SK-N-MC (cell line): ENCODE results near the gene SMTNL1.

Experiments used
- DNase-seq: peaks from one replicate; pipeline ENCODE4 v3.0.0-alpha.2; 2011; ENCODE audit warnings: low read depth, low spot score
- H3K27ac ChIP-seq: fragments of 200-600 bp; sonication (generic); 2 replicates; pipeline ENCODE4 v1.5.1; 2016; ENCODE audit warnings: mixed run types
- H3K36me3 ChIP-seq: fragments of 200-600 bp; sonication (generic); 2 replicates; pipeline ENCODE4 v1.6.1; 2017; ENCODE audit warnings: antibody characterized with exemption, low read length, mixed read lengths; ENCODE audit not compliant: insufficient read depth
- H3K4me3 ChIP-seq: fragments of 200-600 bp; sonication (generic); 2 replicates; pipeline ENCODE4 v1.5.1; 2016
- H3K9ac ChIP-seq: fragments of 200-600 bp; sonication (generic); 2 replicates; pipeline ENCODE4 v1.8.0; 2017; ENCODE audit warnings: mixed run types, mixed read lengths; ENCODE audit not compliant: insufficient read length
- H3K9me3 ChIP-seq: fragments of 200-600 bp; sonication (generic); 2 replicates; pipeline ENCODE4 v1.6.1; 2017; ENCODE audit warnings: low read depth, mild to moderate bottlenecking, antibody characterized with exemption, low read length, moderate library complexity, mixed read lengths
- EZH2 ChIP-seq: fragments of 200-600 bp; sonication (generic); IDR thresholded peaks from one replicate; pipeline ENCODE4 v1.6.1; 2017; ENCODE audit warnings: antibody characterized with exemption
- FOXP2 ChIP-seq: optimal IDR thresholded peaks from 2 replicates; pipeline ENCODE3; 2011; ENCODE audit warnings: mild to moderate bottlenecking, moderate library complexity; ENCODE audit not compliant: insufficient read depth; ENCODE audit errors: extremely low read length, control extremely low read depth
- POLR2AphosphoS5 ChIP-seq: IDR thresholded peaks from 2 replicates; pipeline ENCODE4 v1.6.1; 2012; ENCODE audit warnings: mild to moderate bottlenecking, low read depth, low read length, borderline replicate concordance

The SMTNL1 gene

DNA sequence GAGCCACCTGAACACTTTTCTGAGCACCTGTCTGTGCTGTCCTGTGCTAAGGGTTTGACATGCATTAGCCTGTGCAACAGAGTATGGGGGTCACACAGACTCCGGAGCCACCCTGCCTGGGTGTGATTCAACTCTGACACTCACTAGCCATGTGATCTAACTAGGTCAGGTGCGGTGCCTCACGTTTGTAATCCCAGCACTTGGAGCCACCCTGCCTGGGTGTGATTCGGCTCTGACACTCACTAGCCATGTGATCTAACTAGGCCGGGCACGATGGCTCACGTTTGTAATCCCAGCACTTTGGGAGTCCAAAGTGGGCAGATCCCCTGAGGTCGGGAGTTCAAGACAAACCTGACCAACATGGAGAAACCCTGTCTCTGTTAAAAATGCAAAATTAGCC is 18.6 kb downstream of the SMTNL1 start:
- no peak for DNase-seq
- Histone ChIP-seq H3K4me3 (no peak overlapping the region), H3K36me3 (no peaks in the 10 kb centered on the region), H3K9ac (no peak overlapping the region), H3K27ac (no peak overlapping the region), H3K9me3 (no peaks in the 10 kb centered on the region)
- TF ChIP-seq FOXP2 (no peak), EZH2 (no peak), POLR2AphosphoS5 (no peak)

DNA sequence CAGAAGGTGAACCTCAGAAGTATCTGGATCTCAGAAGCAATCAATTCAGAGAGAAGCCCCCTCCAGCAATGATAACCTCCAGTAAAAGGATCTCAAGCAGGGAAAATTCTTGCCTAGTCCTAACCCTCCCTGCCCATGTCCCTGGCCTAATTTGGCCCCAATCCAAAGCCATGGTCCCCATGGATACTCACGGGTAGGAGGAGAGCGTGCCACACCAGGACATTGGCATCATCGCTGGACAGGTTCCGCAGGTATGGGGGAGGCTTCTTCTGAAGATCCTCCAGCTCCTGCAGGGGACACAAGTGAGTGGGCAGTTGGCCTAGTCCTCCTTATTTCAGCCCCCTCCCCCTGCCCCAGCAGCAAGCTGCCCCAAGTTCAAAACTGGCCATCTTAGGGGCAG is 22.8 kb downstream of the SMTNL1 start:
- DNase-seq: no peak
- Histone ChIP-seq H3K9me3 (no peaks in the 10 kb centered on the region), H3K9ac (no peak overlapping the region), H3K36me3 (no peaks in the 10 kb centered on the region), H3K27ac (no peak overlapping the region), H3K4me3 (no peak overlapping the region)
- no peak for TF ChIP-seq FOXP2
- no peak for TF ChIP-seq EZH2
- no peak for TF ChIP-seq POLR2AphosphoS5

DNA sequence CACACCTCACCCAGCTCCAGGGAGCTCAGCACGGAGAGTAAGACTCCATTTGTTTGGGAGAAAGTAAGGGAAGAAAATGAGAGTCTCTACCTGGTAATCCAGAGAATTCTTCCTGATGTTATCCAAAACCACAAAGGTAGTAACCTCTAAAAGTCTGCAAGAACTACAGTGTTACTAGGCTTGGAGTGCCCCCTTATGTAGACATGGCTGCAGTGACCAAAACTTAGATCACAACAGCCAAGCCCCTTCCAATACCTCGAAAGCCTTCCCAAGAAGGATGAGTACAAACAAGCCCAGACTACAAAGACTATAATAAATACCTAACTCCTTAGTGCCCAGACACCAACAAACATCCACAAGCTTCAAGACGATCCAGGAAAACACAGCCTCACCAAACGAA is 25.2 kb downstream of the SMTNL1 start:
- Histone ChIP-seq H3K27ac (no peak overlapping the region), H3K36me3 (no peaks in the 10 kb centered on the region), H3K4me3 (no peak overlapping the region), H3K9ac (no peak overlapping the region), H3K9me3 (no peaks in the 10 kb centered on the region)
- TF ChIP-seq EZH2 (no peak), FOXP2 (no peak), POLR2AphosphoS5 (no peak)
- no peak for DNase-seq

DNA sequence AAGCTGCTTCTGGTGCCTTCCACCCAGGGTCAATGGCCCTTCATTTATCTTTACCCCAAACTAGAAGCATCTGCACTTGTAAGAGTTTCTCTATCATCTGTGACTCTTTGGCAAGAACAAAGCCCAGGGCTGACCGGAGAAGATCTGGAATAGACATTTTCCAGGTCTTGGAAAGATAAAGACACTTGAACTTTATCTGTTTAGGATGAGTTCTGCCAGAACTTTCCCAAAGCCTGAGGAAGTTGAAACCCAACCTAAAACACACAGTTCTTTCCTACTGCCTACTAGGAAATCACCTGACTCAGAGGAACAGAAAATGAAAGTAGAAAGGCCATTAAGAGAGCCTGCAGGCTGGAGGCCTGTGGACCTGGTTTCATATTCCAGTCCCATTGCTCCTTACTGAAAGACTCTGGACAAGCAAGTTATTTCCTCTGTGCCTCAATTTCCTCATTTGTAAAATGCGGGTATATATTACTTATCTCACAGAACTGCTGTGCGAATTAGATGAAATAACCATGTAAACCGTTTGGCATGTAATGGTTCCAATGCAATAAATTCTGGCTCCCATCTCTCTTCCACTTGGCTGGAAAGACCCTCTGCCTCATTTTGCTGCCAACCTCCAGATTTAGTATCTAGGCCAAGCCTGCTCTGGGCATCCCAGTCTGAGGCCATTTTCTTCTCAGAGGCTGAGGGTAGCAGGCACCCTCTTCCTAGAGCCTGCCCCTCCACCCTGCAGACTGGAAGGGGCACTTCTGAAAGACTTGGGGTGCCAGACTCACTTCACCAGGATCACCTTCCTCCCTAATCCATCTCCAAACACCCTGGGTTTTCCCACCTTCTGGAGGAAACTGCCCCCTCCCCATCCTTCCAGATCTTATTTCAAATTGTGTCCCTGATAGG is 28.9 kb downstream of the SMTNL1 start:
- Histone ChIP-seq H3K27ac (no peak overlapping the region), H3K36me3 (no peaks in the 10 kb centered on the region), H3K9ac (no peak overlapping the region), H3K9me3 (no peaks in the 10 kb centered on the region), H3K4me3 (no peak overlapping the region)
- no peak for DNase-seq
- TF ChIP-seq POLR2AphosphoS5 (no peak), EZH2 (no peak), FOXP2 (no peak)

DNA sequence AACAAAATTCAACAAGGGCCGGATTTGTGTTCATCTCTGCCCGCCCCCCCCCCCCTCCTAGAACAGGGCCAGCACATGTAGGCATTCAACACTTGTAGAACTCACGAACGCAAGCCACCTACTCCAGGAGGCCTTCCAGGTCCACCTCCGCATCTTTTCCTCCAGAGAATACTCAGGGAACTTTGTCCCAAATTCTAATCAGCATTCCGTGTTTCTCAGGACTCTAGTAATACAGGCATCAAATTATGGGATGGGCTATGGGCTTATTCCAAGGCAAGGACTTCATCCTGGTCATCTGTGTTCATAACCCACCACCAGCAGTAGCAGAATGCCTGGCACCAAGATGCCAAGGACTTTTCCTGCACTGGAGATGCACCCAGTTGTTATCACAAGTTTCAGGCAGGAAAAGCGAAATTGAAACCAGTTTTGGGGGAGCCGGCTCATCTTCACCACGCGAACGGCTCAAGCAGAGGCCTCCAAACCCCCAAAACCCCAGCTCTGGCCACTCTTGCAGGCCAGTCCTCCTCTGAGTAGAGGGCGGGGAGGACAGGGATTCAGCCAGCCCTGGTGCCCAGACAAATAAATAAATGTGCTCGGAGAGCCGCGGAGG is 29.6 kb downstream of the SMTNL1 start:
- no peak for DNase-seq
- H3K27ac ChIP-seq: no peak overlapping the region
- no peaks in the 10 kb centered on the region for H3K9me3 ChIP-seq
- H3K4me3 ChIP-seq: peak overlapping the region; percentile 98
- peak overlapping the region; percentile 8 for H3K9ac ChIP-seq
- TF ChIP-seq FOXP2 (no peak), POLR2AphosphoS5 (no peak), EZH2 (no peak)
- no peaks in the 10 kb centered on the region for H3K36me3 ChIP-seq

DNA sequence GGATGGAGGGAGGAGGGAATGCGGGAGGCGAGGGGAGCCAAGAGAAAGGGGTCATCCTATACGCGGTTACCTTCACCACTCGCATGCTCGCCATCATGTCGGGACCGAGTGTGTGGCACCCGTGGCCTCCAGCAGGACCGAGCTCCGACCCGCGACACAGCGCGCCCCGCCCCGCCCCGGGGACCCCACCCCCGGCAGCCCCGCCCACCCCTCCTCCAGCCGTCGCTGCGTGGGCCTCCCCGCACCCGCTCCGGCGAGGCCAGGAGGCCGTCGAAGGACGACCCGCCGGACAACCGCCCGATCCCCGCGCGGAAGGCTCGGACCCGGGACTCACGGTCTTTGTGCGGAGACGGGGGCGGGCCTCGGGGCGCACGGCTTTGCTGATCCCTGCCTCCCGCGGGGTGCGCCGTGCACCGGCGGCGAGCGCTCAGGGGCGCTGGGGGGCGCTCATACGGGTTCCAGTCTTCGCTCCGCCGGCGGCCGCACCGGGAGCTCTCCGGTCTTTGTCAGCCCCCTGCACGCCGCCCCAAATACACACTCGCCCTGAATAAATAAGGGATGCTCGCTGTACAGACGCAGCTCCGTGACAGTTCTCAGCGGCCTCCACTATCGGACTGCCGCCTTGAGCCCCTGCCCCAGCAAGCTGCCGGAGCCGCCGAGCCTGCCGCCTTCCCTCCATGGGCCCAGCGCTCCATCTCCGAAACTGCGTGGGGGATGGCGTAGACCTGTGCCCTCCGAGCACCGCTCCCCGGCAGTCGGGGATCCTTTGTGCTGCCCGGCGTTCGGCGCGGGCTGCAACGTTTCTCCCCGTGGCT is 30.3 kb downstream of the SMTNL1 start, which contains the start of gene UBE2L6:
Gene UBE2L6 (minus strand): TSS at position 158 of the 815 bp plus-strand sequence. CDS start 61 bp downstream, at position 97.
- no peak within 1 kb of the TSS for H3K27ac ChIP-seq
- peak within 1 kb of the TSS; percentile 98 for H3K4me3 ChIP-seq
- no peaks in the 10 kb centered on the region for H3K9me3 ChIP-seq
- peak within 1 kb of the TSS; percentile 75 for H3K9ac ChIP-seq
- no peak for DNase-seq
- no peak for TF ChIP-seq FOXP2
- TF ChIP-seq POLR2AphosphoS5: peak; percentile 24; the same call in 1 of the 2 replicates
- no peaks in the 10 kb centered on the region for H3K36me3 ChIP-seq

DNA sequence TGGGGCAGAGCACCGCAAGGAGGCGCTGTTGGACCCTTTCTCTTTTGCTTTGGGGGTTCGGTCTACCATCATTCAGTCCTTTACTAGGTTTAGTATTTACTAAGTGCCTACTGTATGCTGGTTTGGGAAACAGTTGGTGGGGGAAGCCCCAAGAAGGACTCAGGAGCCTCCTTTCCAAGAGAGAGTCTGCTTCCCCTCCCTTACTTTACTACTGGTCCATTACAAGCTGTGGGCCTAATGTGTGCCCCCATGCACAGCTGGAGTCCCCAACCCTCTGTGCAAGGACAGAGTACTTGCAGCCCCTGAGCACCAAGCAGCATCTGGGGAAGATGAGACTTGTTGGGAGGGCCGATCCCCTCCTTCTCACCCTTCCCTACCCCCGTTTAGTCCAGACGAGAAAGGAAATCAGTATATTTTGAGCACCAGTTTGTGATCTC is 31.0 kb downstream of the SMTNL1 start:
- DNase-seq: peak; percentile 37
- Histone ChIP-seq H3K9me3 (no peaks in the 10 kb centered on the region), H3K4me3 (peak overlapping the region; percentile 98), H3K36me3 (no peaks in the 10 kb centered on the region), H3K9ac (peak overlapping the region; percentile 75), H3K27ac (no peak overlapping the region)
- TF ChIP-seq FOXP2 (no peak), EZH2 (no peak), POLR2AphosphoS5 (no peak)

DNA sequence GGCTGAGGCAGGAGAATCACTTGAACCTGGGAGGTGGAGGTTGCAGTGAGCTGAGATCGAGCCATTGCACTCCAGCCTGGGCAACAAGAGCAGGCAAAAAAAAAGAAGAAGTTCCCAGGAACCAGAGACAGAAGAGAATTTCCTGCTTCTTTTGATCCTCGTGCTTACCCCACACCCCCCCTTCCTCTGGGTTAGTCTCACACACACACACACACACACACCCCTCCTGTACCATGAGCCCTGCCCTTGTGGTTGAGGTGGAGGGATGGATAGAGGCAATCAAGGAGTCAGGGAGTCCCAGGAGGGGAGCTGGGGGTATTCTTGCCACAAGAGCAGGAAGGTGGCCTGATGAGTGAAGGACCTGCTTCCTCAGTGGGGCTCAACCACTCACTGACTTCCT is 34.2 kb downstream of the SMTNL1 start:
- Histone ChIP-seq H3K36me3 (no peaks in the 10 kb centered on the region), H3K9me3 (no peaks in the 10 kb centered on the region), H3K4me3 (no peak overlapping the region), H3K9ac (no peak overlapping the region), H3K27ac (no peak overlapping the region)
- no peak for DNase-seq
- TF ChIP-seq EZH2: no peak
- no peak for TF ChIP-seq POLR2AphosphoS5
- TF ChIP-seq FOXP2: no peak
